Skeletal muscle cell (primary cell): ENCODE results near the gene TEX264.

ENCODE experiments used
- DNase-seq: peaks from one replicate; pipeline ENCODE4 v3.0.0-alpha.2; 2010; ENCODE audit warnings: low read depth
- H3K4me3 ChIP-seq: 2 replicates; pipeline ENCODE4 v1.5.1; 2011; ENCODE audit warnings: low read depth, mild to moderate bottlenecking, control low read depth, low read length, moderate library complexity

The TEX264 gene

GRCh38 chr3:51687431-51688205, 16.6 kb downstream of the TEX264 start:
- no peak overlapping the region for H3K4me3 ChIP-seq
- DNase-seq: peak; percentile 20

GRCh38 chr3:51688206-51688600, 17.2 kb downstream of the TEX264 start:
- H3K4me3 ChIP-seq: no peak overlapping the region
- DNase-seq: no peak

GRCh38 chr3:51691021-51691420, 20.0 kb downstream of the TEX264 start:
- no peak for DNase-seq
- H3K4me3 ChIP-seq: no peak overlapping the region

DNA sequence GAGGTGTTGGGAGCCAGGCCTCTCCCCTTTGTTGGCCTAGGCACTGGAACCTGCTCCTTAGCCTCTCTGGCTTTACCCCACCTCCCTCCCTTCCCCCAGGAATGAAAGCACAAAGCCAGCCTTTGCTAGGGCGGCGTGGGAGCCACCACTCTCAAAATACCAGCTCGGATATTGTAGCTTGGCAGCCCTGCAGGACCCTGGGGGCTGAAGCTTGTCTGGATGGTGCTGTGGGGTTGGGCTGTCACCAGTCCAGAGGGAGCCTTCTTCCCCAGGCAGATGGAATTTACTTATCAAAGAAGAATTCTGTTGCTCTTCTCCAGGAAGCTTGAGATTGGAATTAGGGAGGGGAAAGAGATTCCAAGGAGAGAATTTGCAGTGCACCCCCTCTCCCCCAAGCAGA, 20.9 kb downstream of the TEX264 start:
- no peak overlapping the region for H3K4me3 ChIP-seq
- DNase-seq: no peak

- DNase-seq: no peak
Measured at GRCh38 chr3:51692980-51693395, 21.9 kb downstream of the TEX264 start.

DNA sequence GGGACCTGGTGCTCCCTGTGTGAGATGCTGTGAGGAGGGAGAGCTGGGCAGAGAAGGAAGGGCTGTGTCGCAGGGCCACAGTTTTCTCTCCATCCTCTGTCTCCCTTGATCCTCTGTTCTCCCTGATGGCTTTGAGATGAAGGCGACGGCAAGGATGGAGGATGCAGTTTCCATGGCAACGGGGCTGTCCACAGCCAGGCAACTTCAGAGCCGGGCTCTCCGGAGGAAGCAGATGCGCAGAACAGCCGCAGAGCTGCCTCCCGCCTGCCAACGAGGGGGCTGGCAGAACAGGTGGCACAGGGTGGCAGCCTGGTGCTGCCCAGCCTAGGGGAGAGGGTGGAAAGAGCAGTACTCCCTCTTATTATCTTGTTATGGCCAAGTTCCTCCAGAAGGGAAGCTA, 25.9 kb downstream of the TEX264 start:
- no peak overlapping the region for H3K4me3 ChIP-seq
- DNase-seq: no peak

More at GRCh38 chr3:51692980-51693395, 21.9 kb downstream of the TEX264 start:
- no peak overlapping the region for H3K4me3 ChIP-seq

GRCh38 chr3:51698209-51698608, 27.2 kb downstream of the TEX264 start:
- DNase-seq: no peak
- H3K4me3 ChIP-seq: no peak overlapping the region

DNA sequence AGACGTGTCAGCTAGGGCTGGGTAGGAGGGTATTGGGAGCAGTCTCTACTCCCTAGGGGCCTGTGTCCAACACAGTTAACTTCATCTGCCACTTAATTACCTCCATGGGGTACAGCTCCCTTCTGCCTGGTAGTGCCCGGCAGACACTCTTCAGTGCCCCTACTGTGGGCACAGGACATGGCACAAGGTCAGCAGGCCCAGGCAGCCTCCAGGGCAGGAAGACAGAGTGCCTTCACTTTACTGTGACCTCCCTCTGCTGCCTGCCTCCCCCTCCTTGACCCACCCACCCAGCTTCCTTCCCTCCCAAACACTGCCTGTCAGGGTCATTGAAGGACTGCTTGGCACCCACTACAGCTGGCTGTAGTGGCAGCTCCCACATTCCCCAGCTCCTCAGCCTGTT, 29.4 kb downstream of the TEX264 start:
- DNase-seq: no peak

GRCh38 chr3:51702156-51702555, 31.1 kb downstream of the TEX264 start:
- DNase-seq: no peak
- H3K4me3 ChIP-seq: no peak overlapping the region

More for the DNA sequence above, 29.4 kb downstream of the TEX264 start:
- no peak overlapping the region for H3K4me3 ChIP-seq

DNA sequence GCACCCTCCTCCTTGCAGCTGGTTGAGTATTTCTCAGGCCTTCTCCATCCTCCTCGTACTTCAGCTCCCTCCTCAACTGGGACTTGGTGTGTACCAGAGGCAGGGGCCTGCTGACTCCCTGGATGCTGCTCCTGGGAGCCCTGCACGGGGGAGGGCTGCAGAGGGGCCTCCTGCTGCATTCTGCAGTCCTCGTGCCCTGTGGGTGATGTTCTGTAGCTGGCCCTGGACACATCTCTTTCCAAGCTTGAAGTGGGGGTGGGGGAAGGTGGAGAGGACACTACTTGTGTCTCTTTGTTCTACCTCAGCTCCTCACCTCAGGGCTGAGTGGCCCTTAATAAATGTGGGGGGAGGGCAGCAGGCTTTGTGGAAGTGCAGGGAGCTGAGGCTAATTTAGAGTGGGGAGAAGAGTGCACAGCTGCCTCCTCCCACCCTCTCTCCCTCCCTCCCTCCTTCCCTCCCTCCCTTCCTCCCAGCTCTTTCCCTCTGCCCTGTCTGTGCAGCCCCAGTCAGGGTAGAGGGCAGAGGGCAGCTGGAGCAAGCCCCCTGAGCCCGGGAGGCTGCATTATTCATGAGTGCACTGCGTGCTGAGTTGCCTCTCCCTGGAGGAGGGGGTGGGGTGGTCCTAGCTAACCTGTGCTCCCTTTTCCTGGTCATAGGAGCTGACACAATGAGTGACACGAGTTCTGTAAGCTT, 32.2 kb downstream of the TEX264 start:
- no peak overlapping the region for H3K4me3 ChIP-seq
- no peak for DNase-seq

- H3K4me3 ChIP-seq: no peak overlapping the region
- DNase-seq: no peak
Measured at GRCh38 chr3:51703761-51704510, 32.9 kb downstream of the TEX264 start.

DNA sequence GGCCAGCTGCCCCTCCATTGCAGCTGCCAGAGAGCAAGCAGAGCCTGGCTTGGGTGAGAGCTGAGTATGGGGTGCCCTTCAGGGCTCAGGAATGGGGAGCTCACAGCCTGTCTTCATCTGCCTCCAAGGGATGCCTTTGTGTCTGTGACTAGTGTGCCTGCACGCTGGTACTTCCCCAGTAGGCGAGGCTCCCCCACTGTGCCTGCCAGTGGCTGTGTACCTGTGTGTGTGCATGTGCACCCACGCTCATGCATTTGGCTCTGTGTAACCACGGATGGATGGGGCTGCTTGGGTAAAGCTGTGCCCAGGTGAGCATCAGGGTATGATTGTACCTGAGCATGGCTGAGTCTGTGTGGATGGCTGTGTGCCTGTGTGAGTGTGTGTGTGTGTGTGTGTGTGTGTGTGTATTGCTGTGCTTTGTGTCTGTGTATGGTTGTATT, 33.5 kb downstream of the TEX264 start:
- no peak overlapping the region for H3K4me3 ChIP-seq

DNA sequence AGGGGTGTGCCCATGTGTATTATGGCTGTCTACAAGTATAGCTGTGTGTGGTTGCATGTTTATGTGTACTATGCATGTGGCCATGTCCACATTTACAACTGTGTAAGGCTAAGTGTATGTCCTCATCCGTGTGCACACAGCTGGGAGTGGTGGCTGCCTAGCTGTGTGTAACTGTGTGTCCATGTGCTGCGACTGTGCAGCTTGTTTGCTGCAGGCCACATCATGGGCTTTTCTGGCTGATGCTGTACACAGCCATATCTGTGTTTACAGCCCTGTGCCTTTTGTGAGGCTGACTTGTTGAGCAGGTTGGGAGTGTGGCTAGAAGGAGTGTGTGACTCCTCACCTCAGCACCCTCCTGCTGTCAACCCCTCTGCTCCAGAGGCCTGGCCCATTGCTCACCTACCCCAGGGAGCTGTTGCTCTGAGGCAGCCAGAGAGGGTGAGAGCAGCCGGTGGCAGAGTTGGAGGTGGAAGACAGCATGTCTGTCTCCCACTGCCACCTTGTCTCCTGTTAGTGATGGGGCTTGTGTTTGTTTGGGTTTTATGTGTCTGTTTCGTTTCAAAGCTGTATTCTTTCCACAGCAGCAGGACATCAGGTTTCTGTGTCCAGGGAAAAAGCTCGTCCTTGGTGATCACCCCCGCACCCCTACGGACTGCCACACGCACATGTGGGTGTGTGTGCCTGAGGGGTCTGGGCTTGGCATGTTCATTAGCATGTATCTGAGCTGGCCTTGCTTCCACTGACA, 34.4 kb downstream of the TEX264 start:
- H3K4me3 ChIP-seq: no peak overlapping the region
- no peak for DNase-seq

More for the DNA sequence above, 33.5 kb downstream of the TEX264 start:
- DNase-seq: no peak

DNA sequence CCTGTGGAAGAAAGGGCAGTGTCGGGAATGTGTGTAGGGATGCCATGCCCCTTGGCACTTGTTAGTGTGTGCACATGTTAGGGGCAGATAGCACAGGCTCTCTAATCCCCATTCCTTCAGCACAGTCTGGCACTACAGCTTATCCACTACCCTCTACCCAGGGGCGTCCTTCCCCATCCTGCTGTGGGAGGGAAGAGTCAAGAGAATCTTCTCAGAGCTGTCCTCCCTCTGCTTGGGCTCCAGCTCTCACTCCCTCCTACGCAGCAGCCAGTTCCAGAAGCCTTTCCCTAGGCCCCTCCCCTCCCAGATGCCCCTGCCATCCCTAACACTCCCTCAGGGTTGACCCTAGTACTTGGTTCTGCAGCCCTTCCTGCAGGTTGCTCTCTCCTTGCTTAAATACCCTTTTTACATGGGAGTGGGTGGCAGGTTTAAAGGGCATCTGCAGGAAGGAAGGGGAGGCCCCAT, 35.0 kb downstream of the TEX264 start:
- no peak for DNase-seq
- H3K4me3 ChIP-seq: no peak overlapping the region

DNA sequence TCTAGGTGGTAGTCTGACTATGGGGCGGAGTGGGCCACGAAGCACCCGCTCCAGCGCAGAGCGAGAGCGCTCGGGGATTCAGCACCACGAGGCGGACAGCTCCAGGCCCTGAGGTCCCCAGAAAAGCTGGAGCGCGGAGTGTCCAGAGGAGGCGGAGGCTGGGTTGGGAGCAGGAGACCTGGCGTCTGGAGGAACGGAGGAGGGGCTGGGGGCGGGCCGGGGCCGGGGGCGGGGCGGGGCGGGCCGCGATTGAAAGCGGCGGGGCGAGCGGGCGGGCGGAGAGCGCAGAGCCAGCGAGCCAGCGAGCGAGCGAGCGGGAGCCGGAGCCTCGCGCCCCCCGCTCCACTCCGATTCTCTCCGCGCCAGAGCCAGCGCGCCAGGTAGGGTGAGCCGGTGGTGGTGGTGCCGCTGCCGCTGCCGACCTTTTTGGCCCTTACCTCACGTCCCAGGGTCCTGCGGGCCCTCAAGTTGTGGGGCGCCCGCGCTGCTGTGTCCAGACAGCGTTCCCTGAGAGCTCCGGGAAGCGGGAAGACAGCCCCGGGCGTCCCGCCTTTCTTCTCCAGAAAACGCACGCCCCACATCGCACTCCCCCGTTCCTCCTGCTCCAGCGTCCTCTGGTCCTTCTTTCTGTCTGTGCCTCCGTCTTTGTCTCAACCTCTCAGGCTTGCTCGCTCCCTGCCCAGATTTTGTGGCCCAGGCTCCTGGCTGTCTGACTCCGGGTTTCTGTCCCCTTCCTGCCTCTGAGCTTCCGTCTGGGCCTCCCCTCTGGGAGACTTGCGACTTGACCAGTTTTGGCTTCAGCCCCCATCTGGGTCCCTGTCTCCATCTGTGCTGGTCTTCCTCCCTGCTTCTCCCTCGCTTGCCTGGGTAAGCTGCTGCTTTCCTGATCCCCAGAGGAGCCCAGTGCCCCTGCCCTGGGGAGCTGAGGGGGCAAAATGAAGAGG, 36.0 kb downstream of the TEX264 start, which contains the start of gene GRM2:
GRM2 (plus strand) TSS at position 281 of the 944 bp plus-strand sequence. CDS start 1,916 bp downstream, outside the sequence.
- H3K4me3 ChIP-seq: peak within 1 kb of the TSS; percentile 48
- DNase-seq: peak; percentile 61

DNA sequence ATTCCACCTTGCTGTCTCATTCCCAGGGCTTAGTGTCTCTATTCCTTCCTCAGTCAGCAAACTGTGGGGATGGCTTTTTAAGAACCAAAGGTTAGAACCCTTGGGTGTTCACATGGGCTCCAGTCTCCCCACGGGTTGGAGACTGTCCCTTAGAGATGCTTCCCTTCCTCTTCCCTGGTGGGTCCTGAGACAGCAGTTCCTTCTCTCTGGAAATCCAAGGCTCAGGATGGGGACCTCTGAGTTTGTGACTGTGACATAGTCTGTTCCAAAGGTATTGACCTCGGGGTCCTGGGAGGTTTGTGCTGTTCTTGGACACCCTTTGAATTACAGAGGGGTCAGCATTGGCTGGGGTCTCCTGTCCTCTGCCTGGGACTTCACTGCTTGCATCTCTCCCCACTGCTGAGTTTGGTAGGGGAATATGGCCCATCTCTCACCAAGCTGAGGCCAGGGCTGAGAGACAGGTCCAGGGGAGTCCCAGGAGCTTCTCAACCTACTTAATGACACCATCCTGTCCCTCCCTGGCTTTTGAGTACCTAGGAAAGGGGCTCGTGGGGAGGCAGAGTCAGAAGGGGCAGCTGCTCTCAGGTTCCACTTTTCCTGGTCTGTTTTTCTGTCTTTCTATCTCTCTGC, 37.3 kb downstream of the TEX264 start:
- no peak overlapping the region for H3K4me3 ChIP-seq
- no peak for DNase-seq

- H3K4me3 ChIP-seq: no peak overlapping the region
- DNase-seq: no peak
Measured at GRCh38 chr3:51709004-51709420, 38.0 kb downstream of the TEX264 start.

GRCh38 chr3:51709675-51710074, 38.6 kb downstream of the TEX264 start:
- DNase-seq: no peak
- no peak overlapping the region for H3K4me3 ChIP-seq
